ENCODE results near the gene EDIL3. TPM values are rescaled to one million over a fixed set of nuclear protein-coding genes. Genes with fewer than 3 reads are reported as not detected.

Gene EDIL3
- total RNA-seq, 1 experiment from 2014 or later = 7.2 TPM

- intact Hi-C loops (cut with micrococcal nuclease; ENCODE audit: unreplicated experiment) = no loop called here
- H3K27ac ChIP-seq = no peak overlapping the region
These were observed 459.2 kb downstream of the EDIL3 start for GRCh38 chr5:83925321-83925954.

GRCh38 chr5:83924891-83925290 lies 459.8 kb downstream of the EDIL3 start:
- DNase-seq = no peak
- H3K4me2 ChIP-seq = no peak overlapping the region
- no peak overlapping the region for H3K27ac ChIP-seq
- ChIA-PET POLR2A (ENCODE audit: unreplicated experiment) (no interaction called here), CTCF (no interaction called here)
- no peak overlapping the region for H2AFZ ChIP-seq
- H4K20me1 ChIP-seq (ENCODE audit: insufficient read depth) = no peaks in the 10 kb centered on the region
- no TSS peak for BruUV-seq (replicated peaks)
- H3K79me2 ChIP-seq (ENCODE audit: low read depth) = no peaks in the 10 kb centered on the region
- no peak overlapping the region for H3K4me3 ChIP-seq
- no peaks in the 10 kb centered on the region for H3K4me1 ChIP-seq (replicated peaks; ENCODE audit: insufficient read depth)
- H3F3A ChIP-seq (ENCODE audit: insufficient read depth, low read depth) = no peaks in the 10 kb centered on the region
- H3K36me3 ChIP-seq (ENCODE audit: low read depth) = no peaks in the 10 kb centered on the region
- no peaks in the 10 kb centered on the region for H3K9me3 ChIP-seq (ENCODE audit: insufficient read depth, low read depth)
- H3K27me3 ChIP-seq (ENCODE audit: insufficient read depth, low read depth) = no peaks in the 10 kb centered on the region
- intact Hi-C loops (cut with micrococcal nuclease; ENCODE audit: unreplicated experiment) = no loop called here
- no peaks in the 10 kb centered on the region for H3K9me2 ChIP-seq (ENCODE audit: insufficient read depth)
- TF ChIP-seq CTCF (conservative IDR thresholded peaks at IDR 0.05) = no peak
- TF ChIP-seq EZH2 (IDR thresholded peaks at IDR 0.05; ENCODE audit: low read depth) = no peak

More at GRCh38 chr5:83925321-83925954, 459.2 kb downstream of the EDIL3 start:
- BruUV-seq (replicated peaks) = no TSS peak
- Histone ChIP-seq H3K4me1 (replicated peaks; ENCODE audit: insufficient read depth) (no peaks in the 10 kb centered on the region), H3K9me3 (ENCODE audit: insufficient read depth, low read depth) (no peaks in the 10 kb centered on the region), H3K36me3 (ENCODE audit: low read depth) (no peaks in the 10 kb centered on the region), H3K4me2 (no peak overlapping the region), H4K20me1 (ENCODE audit: insufficient read depth) (no peaks in the 10 kb centered on the region), H3K9me2 (ENCODE audit: insufficient read depth) (no peaks in the 10 kb centered on the region), H3F3A (ENCODE audit: insufficient read depth, low read depth) (no peaks in the 10 kb centered on the region), H3K79me2 (ENCODE audit: low read depth) (no peaks in the 10 kb centered on the region), H2AFZ (no peak overlapping the region), H3K27me3 (ENCODE audit: insufficient read depth, low read depth) (no peaks in the 10 kb centered on the region), H3K4me3 (no peak overlapping the region)
- TF ChIP-seq EZH2 (IDR thresholded peaks at IDR 0.05; ENCODE audit: low read depth) = no peak
- no peak for TF ChIP-seq CTCF (conservative IDR thresholded peaks at IDR 0.05)
- DNase-seq = no peak
- CTCF ChIA-PET = no interaction called here
- POLR2A ChIA-PET (ENCODE audit: unreplicated experiment) = no interaction called here

GRCh38 chr5:83924171-83924570 lies 460.5 kb downstream of the EDIL3 start:
- TF ChIP-seq CTCF (conservative IDR thresholded peaks at IDR 0.05) = no peak
- TF ChIP-seq EZH2 (IDR thresholded peaks at IDR 0.05; ENCODE audit: low read depth) = no peak
- BruUV-seq (replicated peaks) = no TSS peak
- Histone ChIP-seq H3K36me3 (ENCODE audit: low read depth) (no peaks in the 10 kb centered on the region), H3K4me2 (no peak overlapping the region), H3K9me3 (ENCODE audit: insufficient read depth, low read depth) (no peaks in the 10 kb centered on the region), H3K9me2 (ENCODE audit: insufficient read depth) (no peaks in the 10 kb centered on the region), H3K4me1 (replicated peaks; ENCODE audit: insufficient read depth) (no peaks in the 10 kb centered on the region), H3K79me2 (ENCODE audit: low read depth) (no peaks in the 10 kb centered on the region), H2AFZ (no peak overlapping the region), H3F3A (ENCODE audit: insufficient read depth, low read depth) (no peaks in the 10 kb centered on the region), H3K4me3 (no peak overlapping the region), H3K27me3 (ENCODE audit: insufficient read depth, low read depth) (no peaks in the 10 kb centered on the region), H3K27ac (no peak overlapping the region), H4K20me1 (ENCODE audit: insufficient read depth) (no peaks in the 10 kb centered on the region)
- POLR2A ChIA-PET (ENCODE audit: unreplicated experiment) = no interaction called here
- CTCF ChIA-PET = no interaction called here
- DNase-seq = no peak
- intact Hi-C loops (cut with micrococcal nuclease; ENCODE audit: unreplicated experiment) = no loop called here
